HL-60/S4 treated with phorbol 12-myristate 13-acetate at 8.2 ng/mL for 4 days and 3 days (cell line): Measurements from ENCODE around the gene C17orf50.
"Not testable (repeated sequence)": the region's sequence is repeated elsewhere in the genome, so short reads cannot be mapped to it uniquely, and the experiment has no call there.

Experiments
- in situ Hi-C: fragments of 300-500 bp; cut with MboI; formaldehyde crosslinking; loops from 2 replicates; pipeline ENCODE4 v1.15.0; 2022; ENCODE audit warnings: low sequenced_read_pairs

Gene C17orf50

GRCh38 chr17:35749560-35750412, 10.9 kb upstream of the C17orf50 start:
- in situ Hi-C loops = loop anchor here (25.0 kb wide), 1 partner anchor 137 kb away; no protein-coding TSS in a partner anchor

- in situ Hi-C loops = no loop called here
Measured at GRCh38 chr17:35750526-35751395, 9.9 kb upstream of the C17orf50 start.

GRCh38 chr17:35751541-35751940, 9.1 kb upstream of the C17orf50 start:
- in situ Hi-C loops = not testable (repeated sequence)

- in situ Hi-C loops = no loop called here
Measured at GRCh38 chr17:35752471-35752870, 8.2 kb upstream of the C17orf50 start.

GRCh38 chr17:35752945-35753764, 7.5 kb upstream of the C17orf50 start, which contains the start of gene GAS2L2:
GAS2L2 (minus strand) TSS chr17:35753239; CDS start chr17:35752850, 389 bp downstream.
- in situ Hi-C loops = no loop called here

- in situ Hi-C loops = no loop called here
Measured at GRCh38 chr17:35757243-35757642, 3.4 kb upstream of the C17orf50 start.

- in situ Hi-C loops = no loop called here
Measured at GRCh38 chr17:35761601-35762000, 914 bp downstream of the C17orf50 start.

- in situ Hi-C loops = no loop called here
Measured at GRCh38 chr17:35763767-35764122, 3.1 kb downstream of the C17orf50 start.

GRCh38 chr17:35764123-35764991, 3.7 kb downstream of the C17orf50 start:
- in situ Hi-C loops = no loop called here

GRCh38 chr17:35765086-35765710, 4.5 kb downstream of the C17orf50 start:
- in situ Hi-C loops = no loop called here

GRCh38 chr17:35765756-35766488, 5.2 kb downstream of the C17orf50 start:
- in situ Hi-C loops = no loop called here

GRCh38 chr17:35766489-35766877, 5.8 kb downstream of the C17orf50 start:
- in situ Hi-C loops = no loop called here

GRCh38 chr17:35766903-35767510, 6.3 kb downstream of the C17orf50 start:
- in situ Hi-C loops = no loop called here

GRCh38 chr17:35768797-35769196, 8.1 kb downstream of the C17orf50 start:
- in situ Hi-C loops = no loop called here

- in situ Hi-C loops = no loop called here
Measured at GRCh38 chr17:35769895-35770486, 9.3 kb downstream of the C17orf50 start.

GRCh38 chr17:35773129-35773528, 12.4 kb downstream of the C17orf50 start:
- in situ Hi-C loops = no loop called here

- in situ Hi-C loops = no loop called here
Measured at GRCh38 chr17:35773679-35774425, 13.2 kb downstream of the C17orf50 start.
